SU-DHL-6 (cell line): ENCODE measurements around the gene IRX3.

Source experiments
- CTCF ChIP-seq: fragments of 200-600 bp; sonication (generic); IDR thresholded peaks from one replicate; pipeline ENCODE4 v1.5.1; 2017; ENCODE audit warnings: antibody characterized with exemption, mild to moderate bottlenecking, low read length, moderate library complexity; ENCODE audit not compliant: insufficient read depth, poor library complexity, severe bottlenecking
- EZH2phosphoT487 ChIP-seq: fragments of 200-600 bp; sonication (generic), shearing (Covaris generic); conservative IDR thresholded peaks from 2 replicates; pipeline ENCODE4 v1.6.1; 2018; ENCODE audit warnings: mild to moderate bottlenecking, antibody characterized with exemption, low read length, moderate library complexity, mixed read lengths

- TF ChIP-seq CTCF: no peak
- no peak for TF ChIP-seq EZH2phosphoT487
Measured at GRCh38 chr16:54243202-54243601, 43.4 kb downstream of the IRX3 start.
